H1 (cell line): Measurements from ENCODE around the gene RAB5B. TPM values are rescaled to one million over a fixed set of nuclear protein-coding genes. Genes with fewer than 3 reads are reported as not detected.

Experiments used
- KDM1A ChIP-seq: fragments of 200-600, 300-600 bp; sonication (generic); IDR thresholded peaks from 2 replicates; pipeline ENCODE4 v1.7.1; 2016; ENCODE audit warnings: mild to moderate bottlenecking, low read length, borderline replicate concordance
- SUZ12 ChIP-seq: fragments of 200-600 bp; sonication (generic); IDR thresholded peaks from 2 replicates; pipeline ENCODE4 v1.6.1; 2012; ENCODE audit warnings: mild to moderate bottlenecking, inconsistent platforms, low read length, moderate library complexity, mixed read lengths
- YY1 ChIP-seq: IDR thresholded peaks from 2 replicates; pipeline ENCODE4 v1.6.1; 2011; ENCODE audit warnings: low read depth, mild to moderate bottlenecking, low read length
- polyA plus RNA-seq, 7 experiments: library from polyadenylated mRNA; depleted of rRNA in 3 of 7; stranded (reverse) in 5 of 7; unstranded in 2 of 7; fragments of >200 nt in 5 of 7; fragments of 200-250 nt in 2 of 7; gene quantifications; 1 replicate in 5 of 7; 2 replicates in 1 of 7; 4 replicates in 1 of 7; pipeline versions ENCODE4 v1.2.1 to v1.2.3, GENCODE V29; 2011 to 2013; ENCODE audit warnings: missing spikeins in 2 of 7, mixed read lengths in 2 of 7
- total RNA-seq: library from RNA; stranded (reverse); fragmentation: NEBNext Ultra II Directional; extraction: Animal tissue kit (Norgen Biotek cat#: 25700); gene quantifications from 2 replicates; pipeline ENCODE4 v1.2.1, GENCODE V29; 2021

Gene RAB5B
- total and polyA plus RNA-seq, 2 of the 8 experiments (the other 6 are each of a cell fraction or from before 2014, with no cell fraction given) = 56.7 to 62.4 TPM

DNA sequence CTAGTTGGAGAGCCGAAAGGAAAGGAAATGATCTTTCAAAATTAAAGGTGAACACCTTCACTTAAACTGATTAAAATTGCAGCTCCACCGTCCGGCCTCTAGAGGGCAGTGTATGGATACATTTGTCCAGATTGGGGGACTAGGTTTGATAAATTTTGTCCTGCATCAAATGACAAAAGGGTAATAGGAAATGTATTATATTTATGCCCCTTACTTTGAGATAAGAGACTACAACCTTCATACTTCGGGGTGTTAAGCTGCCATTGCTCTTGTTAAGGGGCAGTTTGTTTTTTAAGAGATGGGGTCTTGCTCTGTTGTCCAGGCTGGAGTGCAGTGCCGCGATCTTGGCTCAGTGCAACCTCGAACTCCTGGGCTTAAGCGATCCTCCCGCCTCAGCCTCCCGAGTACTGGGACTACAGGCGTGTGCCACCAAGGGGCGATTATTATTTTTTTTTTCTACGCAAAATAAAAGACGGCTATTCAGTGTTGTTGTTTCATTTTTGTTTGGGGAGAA is 22.4 kb downstream of the RAB5B start (continued):
- peak; percentile 97 for TF ChIP-seq KDM1A
- no peak for TF ChIP-seq YY1
- no peak for TF ChIP-seq SUZ12
